Vagina (tissue), 2 donors: ENCODE data around the gene BEAN1. TPM values are rescaled to one million over a fixed set of nuclear protein-coding genes. Genes with fewer than 3 reads are reported as not detected.
"Not testable (repeated sequence)": the region's sequence is repeated elsewhere in the genome, so short reads cannot be mapped to it uniquely, and the experiment has no call there.

Experiments
- DNase-seq, 2 donors: peaks; one replicate each; pipeline ENCODE4 v3.0.0-alpha.2; 2017; ENCODE audit errors: extremely low spot score in 2 of 2
- H3K27ac ChIP-seq: fragments of 200-600 bp; sonication (generic); one replicate; pipeline ENCODE4 v1.5.1; 2019
- H3K27me3 ChIP-seq: fragments of 200-600 bp; sonication (generic); one replicate; pipeline ENCODE4 v1.5.1; 2019
- H3K36me3 ChIP-seq, 2 donors: fragments of 200-600 bp; sonication (generic); one replicate each; pipeline ENCODE4 v1.5.1; 2017 to 2019
- H3K4me1 ChIP-seq: fragments of 200-600 bp; sonication (generic); one replicate; pipeline ENCODE4 v1.5.1; 2019
- H3K4me3 ChIP-seq, 2 donors: fragments of 200-600 bp; sonication (generic); 1 replicate in 1 of 2; 2 replicates in 1 of 2; pipeline ENCODE4 v1.5.1; 2016 to 2019
- H3K9me3 ChIP-seq: fragments of 200-600 bp; sonication (generic); one replicate; pipeline ENCODE4 v1.5.1; 2019
- POLR2A ChIP-seq, 2 donors: fragments of 450-650 bp; IDR thresholded peaks; one replicate each; pipeline ENCODE4 v1.6.1; 2017; ENCODE audit warnings: antibody characterized with exemption in 2 of 2, mild to moderate bottlenecking in 2 of 2, moderate library complexity in 2 of 2
- POLR2AphosphoS5 ChIP-seq, 2 donors: sonication (generic); formaldehyde crosslinking; IDR thresholded peaks; one replicate each; pipeline ENCODE4 v1.9.0; 2017; ENCODE audit warnings: antibody characterized with exemption in 2 of 2, mild to moderate bottlenecking in 2 of 2, low read depth in 1 of 2; ENCODE audit not compliant: insufficient read depth in 1 of 2
- intact Hi-C: fragments of 100-400 bp; cut with DNase I; formaldehyde crosslinking; loops from one replicate; pipeline ENCODE4 v1.15.1; 2023
- total RNA-seq: library from RNA; depleted of rRNA; stranded (reverse); fragments of >200 nt; gene quantifications from one replicate; pipeline ENCODE4 v1.2.3, GENCODE V29; 2016
- TF ChIP-seq, protein P1 (sequence below), 3 experiments: fragments of 450-650 bp in 2 of 3; fragments of 200-600 bp in 1 of 3; sonication (generic) in 1 of 3; IDR thresholded peaks; one replicate each; pipeline ENCODE4 v1.5.1; 2017 to 2019; ENCODE audit warnings: antibody characterized with exemption in 3 of 3, mild to moderate bottlenecking in 2 of 3, moderate library complexity in 2 of 3

The BEAN1 gene
- total RNA-seq, 1 donor from 2014 or later, result not detected

DNA sequence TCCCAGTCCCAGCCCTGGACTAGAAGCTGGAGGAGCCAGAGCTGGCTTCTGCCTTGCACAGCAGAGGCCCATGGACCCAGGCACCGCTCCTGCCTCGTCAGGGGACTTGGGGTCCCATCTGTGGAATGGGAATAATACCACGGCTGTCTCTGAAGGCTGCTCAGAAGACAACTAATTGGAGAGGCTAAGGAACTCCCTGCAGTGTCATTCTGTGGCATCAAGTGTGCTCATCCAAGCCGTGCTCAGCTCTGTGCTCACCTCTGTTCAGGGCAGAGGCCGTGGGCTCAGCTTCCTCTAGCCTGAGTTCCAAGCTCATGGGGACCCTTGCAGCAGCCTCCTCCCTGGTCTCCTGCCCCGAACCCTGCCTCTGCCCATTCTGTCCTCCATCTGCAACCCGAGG lies 31.8 kb downstream of the BEAN1 start:
- Histone ChIP-seq H3K4me1 (no peaks in the 10 kb centered on the region), H3K27me3 (no peaks in the 10 kb centered on the region), H3K4me3 (no peak overlapping the region), H3K9me3 (no peaks in the 10 kb centered on the region), H3K27ac (no peak overlapping the region), H3K36me3 (no peaks in the 10 kb centered on the region)
- intact Hi-C loops, result no loop called here
- no peak for DNase-seq
- TF ChIP-seq POLR2A (IDR thresholded peaks at IDR 0.05) (no peak), POLR2AphosphoS5 (IDR thresholded peaks at IDR 0.05; ENCODE audit: insufficient read depth in 1 of 2, low read depth in 1 of 2) (no peak)
- TF ChIP-seq, protein P1, sequence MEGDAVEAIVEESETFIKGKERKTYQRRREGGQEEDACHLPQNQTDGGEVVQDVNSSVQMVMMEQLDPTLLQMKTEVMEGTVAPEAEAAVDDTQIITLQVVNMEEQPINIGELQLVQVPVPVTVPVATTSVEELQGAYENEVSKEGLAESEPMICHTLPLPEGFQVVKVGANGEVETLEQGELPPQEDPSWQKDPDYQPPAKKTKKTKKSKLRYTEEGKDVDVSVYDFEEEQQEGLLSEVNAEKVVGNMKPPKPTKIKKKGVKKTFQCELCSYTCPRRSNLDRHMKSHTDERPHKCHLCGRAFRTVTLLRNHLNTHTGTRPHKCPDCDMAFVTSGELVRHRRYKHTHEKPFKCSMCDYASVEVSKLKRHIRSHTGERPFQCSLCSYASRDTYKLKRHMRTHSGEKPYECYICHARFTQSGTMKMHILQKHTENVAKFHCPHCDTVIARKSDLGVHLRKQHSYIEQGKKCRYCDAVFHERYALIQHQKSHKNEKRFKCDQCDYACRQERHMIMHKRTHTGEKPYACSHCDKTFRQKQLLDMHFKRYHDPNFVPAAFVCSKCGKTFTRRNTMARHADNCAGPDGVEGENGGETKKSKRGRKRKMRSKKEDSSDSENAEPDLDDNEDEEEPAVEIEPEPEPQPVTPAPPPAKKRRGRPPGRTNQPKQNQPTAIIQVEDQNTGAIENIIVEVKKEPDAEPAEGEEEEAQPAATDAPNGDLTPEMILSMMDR (IDR thresholded peaks at IDR 0.05), result no peak

DNA sequence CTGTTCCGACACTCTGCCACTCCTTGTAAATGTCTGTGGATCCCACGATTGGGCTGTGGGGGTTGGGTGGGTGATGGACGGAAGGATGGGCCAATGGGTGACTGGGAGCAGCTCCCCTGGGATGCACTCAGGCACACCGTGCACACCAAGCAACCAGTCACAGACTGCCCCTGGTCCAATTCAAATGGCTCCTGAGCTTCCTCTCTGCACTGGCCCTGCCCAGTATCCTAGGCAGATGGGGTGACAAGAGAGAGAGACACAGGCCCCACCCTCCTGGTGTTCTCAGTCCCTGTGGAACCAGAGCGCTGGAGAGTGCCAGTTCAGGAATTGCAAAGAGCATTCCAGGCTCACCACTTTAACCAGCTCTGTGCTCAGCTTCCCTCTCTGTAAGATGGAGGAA lies 32.8 kb downstream of the BEAN1 start:
- H3K4me1 ChIP-seq, result no peaks in the 10 kb centered on the region
- H3K27ac ChIP-seq, result no peak overlapping the region
- no peak for DNase-seq
- TF ChIP-seq POLR2AphosphoS5 (IDR thresholded peaks at IDR 0.05; ENCODE audit: insufficient read depth in 1 of 2, low read depth in 1 of 2), result no peak
- intact Hi-C loops, result no loop called here
- H3K36me3 ChIP-seq, result no peaks in the 10 kb centered on the region
- H3K4me3 ChIP-seq, result no peak overlapping the region
- no peaks in the 10 kb centered on the region for H3K9me3 ChIP-seq
- H3K27me3 ChIP-seq, result no peaks in the 10 kb centered on the region

DNA sequence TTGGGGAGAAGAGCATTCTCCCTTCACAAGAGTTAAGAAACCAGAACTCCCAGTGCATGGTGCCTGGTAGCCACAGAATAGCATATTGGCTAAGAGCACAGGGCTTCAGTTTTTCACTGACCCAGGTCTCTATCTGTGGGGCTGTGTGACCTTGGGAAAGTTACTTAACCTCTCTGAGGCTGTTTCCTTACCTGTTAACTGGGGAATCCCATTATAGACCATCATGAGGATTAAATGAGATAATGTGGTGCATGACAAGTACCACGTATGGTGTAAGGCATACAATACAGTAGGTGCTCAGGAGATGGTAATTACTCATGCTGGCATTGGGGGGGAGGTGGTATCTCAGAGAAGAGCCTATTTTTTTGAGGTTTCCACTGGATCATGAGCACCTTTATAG lies 33.6 kb downstream of the BEAN1 start:
- TF ChIP-seq POLR2AphosphoS5 (IDR thresholded peaks at IDR 0.05; ENCODE audit: insufficient read depth in 1 of 2, low read depth in 1 of 2) (no peak), POLR2A (IDR thresholded peaks at IDR 0.05) (no peak)
- TF ChIP-seq, protein P1 (IDR thresholded peaks at IDR 0.05), result no peak
- no peaks in the 10 kb centered on the region for H3K27me3 ChIP-seq

DNA sequence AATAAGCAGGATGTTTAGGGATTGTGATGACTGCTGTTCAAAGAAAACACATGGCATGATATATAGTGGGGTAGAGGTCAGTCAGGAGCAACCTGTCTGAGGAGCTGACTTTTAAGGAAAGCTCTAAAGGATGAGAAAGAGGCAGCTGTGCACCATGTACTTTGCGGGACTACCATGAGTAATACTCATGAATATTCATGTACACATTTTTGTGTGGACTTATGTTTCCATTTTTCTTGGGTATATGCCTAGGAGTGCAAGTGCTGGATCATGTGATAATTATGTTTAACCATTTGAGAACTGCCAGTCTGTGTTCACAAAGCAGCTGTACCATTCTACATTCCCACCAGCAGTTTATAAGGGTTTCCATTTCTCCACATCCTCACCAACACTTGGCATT lies 35.8 kb downstream of the BEAN1 start:
- Histone ChIP-seq H3K36me3 (no peaks in the 10 kb centered on the region), H3K27me3 (no peaks in the 10 kb centered on the region), H3K4me1 (no peaks in the 10 kb centered on the region), H3K4me3 (no peak overlapping the region), H3K9me3 (peaks cover 5% of the 10 kb centered on the region), H3K27ac (no peak overlapping the region)
- no peak for TF ChIP-seq POLR2A (IDR thresholded peaks at IDR 0.05)
- TF ChIP-seq POLR2AphosphoS5 (IDR thresholded peaks at IDR 0.05; ENCODE audit: insufficient read depth in 1 of 2, low read depth in 1 of 2), result no peak
- TF ChIP-seq, protein P1 (IDR thresholded peaks at IDR 0.05), result no peak
- intact Hi-C loops, result no loop called here
- no peak for DNase-seq

More for the DNA sequence above, 33.6 kb downstream of the BEAN1 start:
- intact Hi-C loops, result no loop called here
- no peak for DNase-seq
- Histone ChIP-seq H3K36me3 (no peaks in the 10 kb centered on the region), H3K27ac (no peak overlapping the region), H3K4me1 (no peaks in the 10 kb centered on the region), H3K4me3 (no peak overlapping the region), H3K9me3 (no peaks in the 10 kb centered on the region)

DNA sequence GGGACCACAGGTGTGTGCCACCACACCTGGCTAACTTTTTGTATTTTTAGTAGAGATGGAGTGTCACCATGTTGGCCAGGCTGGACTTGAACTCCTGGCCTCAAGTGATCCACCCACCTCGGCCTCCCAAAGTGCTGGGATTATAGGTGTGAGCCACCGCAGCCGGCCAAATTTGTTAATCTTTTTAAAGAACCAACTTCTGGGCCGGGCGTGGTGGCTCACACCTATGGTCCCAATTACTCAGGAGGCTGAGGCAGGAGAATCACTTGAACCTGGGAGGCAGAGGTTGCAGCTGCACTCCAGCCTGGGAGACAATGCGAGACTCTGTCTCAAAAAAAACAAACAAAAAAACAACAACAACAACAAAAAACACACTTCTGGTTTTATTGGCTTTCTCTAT lies 38.9 kb downstream of the BEAN1 start:
- H3K4me1 ChIP-seq, H3K4me3 ChIP-seq, intact Hi-C loops, H3K9me3 ChIP-seq, H3K27ac ChIP-seq, H3K27me3 ChIP-seq, DNase-seq, H3K36me3 ChIP-seq: not testable (repeated sequence)

DNA sequence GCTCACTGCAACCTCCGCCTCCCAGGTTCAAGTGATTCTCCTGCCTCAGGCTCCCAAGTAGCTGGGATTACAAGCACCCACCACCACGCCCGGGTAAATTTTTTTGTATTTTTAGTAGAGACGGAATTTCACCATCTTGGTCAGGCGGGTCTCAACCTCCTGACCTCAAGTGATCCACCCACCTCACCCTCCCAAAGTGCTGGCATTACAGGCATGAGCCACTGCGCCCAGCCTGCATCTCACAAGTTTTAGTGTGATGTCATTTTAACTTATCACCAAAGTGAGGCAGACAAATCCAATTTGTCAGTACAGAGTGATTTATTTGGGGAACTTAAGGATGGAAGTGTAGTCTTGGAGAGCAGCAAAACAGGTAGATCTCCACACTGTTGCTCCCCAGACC lies 39.5 kb downstream of the BEAN1 start:
- H3K27ac ChIP-seq, H3K27me3 ChIP-seq, H3K36me3 ChIP-seq, H3K4me3 ChIP-seq, H3K4me1 ChIP-seq, intact Hi-C loops, H3K9me3 ChIP-seq, DNase-seq: not testable (repeated sequence)

DNA sequence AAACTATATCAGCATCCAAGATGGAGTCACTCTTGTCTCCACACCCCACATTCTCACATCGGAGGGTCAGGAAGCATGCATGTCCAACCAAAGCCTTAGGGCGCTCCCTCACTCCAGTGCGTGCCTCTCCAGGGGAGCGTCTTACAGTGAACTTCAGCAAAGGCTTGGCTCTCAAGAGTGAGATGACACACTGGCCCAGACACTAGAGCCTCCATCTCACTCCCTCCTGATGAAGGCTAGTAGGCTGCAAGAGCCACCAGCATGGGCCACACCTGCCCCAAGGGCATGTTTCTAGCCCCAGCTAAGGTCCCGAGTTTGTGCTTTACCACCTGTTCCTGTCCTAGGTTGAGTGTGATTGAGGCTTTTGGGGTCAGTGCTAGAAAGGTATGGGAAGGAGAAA lies 40.5 kb downstream of the BEAN1 start:
- DNase-seq, result no peak
- intact Hi-C loops, result no loop called here
- H3K4me1 ChIP-seq, result no peaks in the 10 kb centered on the region
- TF ChIP-seq POLR2AphosphoS5 (IDR thresholded peaks at IDR 0.05; ENCODE audit: insufficient read depth in 1 of 2, low read depth in 1 of 2), result no peak
- TF ChIP-seq POLR2A (IDR thresholded peaks at IDR 0.05), result no peak
- TF ChIP-seq, protein P1 (IDR thresholded peaks at IDR 0.05), result no peak
- H3K9me3 ChIP-seq, result peaks cover 5% of the 10 kb centered on the region
- H3K27ac ChIP-seq, result no peak overlapping the region
- H3K4me3 ChIP-seq, result no peak overlapping the region
- H3K27me3 ChIP-seq, result no peaks in the 10 kb centered on the region
- no peaks in the 10 kb centered on the region for H3K36me3 ChIP-seq
